Left colon (tissue), 2 donors: ENCODE results near the gene SV2C. TPM values are rescaled to one million over a fixed set of nuclear protein-coding genes. Genes with fewer than 3 reads are reported as not detected.
"Not testable (repeated sequence)": the region's sequence is repeated elsewhere in the genome, so short reads cannot be mapped to it uniquely, and the experiment has no call there.

Experiments
- ATAC-seq: fragments of 200-7000 bp; cut with Tn5 transposase; one replicate; pipeline ENCODE4 v1.9.1; 2020; ENCODE audit warnings: mild to moderate bottlenecking, moderate library complexity
- DNase-seq, 2 donors: peaks; one replicate each; pipeline ENCODE4 v3.0.0-alpha.2; 2020
- intact Hi-C, 2 donors: fragments of 100-400 bp; cut with DNase I in 1 of 2; cut with micrococcal nuclease in 1 of 2; formaldehyde crosslinking; loops; one replicate each; pipeline versions ENCODE4 v1.11.2 to v1.14.0; 2022; cut with DNase I, micrococcal nuclease
- total RNA-seq, 2 donors: library from RNA; stranded (reverse); fragmentation: NEBNext Ultra II Directional; extraction: Animal tissue kit (Norgen Biotek cat#: 25700); gene quantifications; one replicate each; pipeline ENCODE4 v1.2.1, GENCODE V29; 2021
- donor health status: DM: no; HTN: no; CAD: no.
- donor health status: DM: yes; HTN: yes; CAD: no.

SV2C gene
- total RNA-seq, 2 donors from 2014 or later = 0.24 to 0.36 TPM

GRCh38 chr5:76310208-76310607 lies 227.0 kb downstream of the SV2C start:
- intact Hi-C loops = no loop called here
- ATAC-seq (no peak), DNase-seq (no peak)

- intact Hi-C loops = no loop called here
- ATAC-seq (no peak), DNase-seq (no peak)
These were observed 229.6 kb downstream of the SV2C start for GRCh38 chr5:76312783-76313182.

- DNase-seq (no peak), ATAC-seq (no peak)
- intact Hi-C loops = no loop called here
These were observed 231.5 kb downstream of the SV2C start for GRCh38 chr5:76314643-76315042.

- intact Hi-C loops = no loop called here
- ATAC-seq (no peak), DNase-seq (no peak)
These were observed 236.5 kb downstream of the SV2C start for GRCh38 chr5:76319673-76320072.

GRCh38 chr5:76323494-76323893 lies 240.3 kb downstream of the SV2C start:
- ATAC-seq, DNase-seq, intact Hi-C loops: not testable (repeated sequence)

GRCh38 chr5:76325326-76325725 lies 242.1 kb downstream of the SV2C start:
- ATAC-seq = peak; percentile 23

GRCh38 chr5:76325876-76326491 lies 242.8 kb downstream of the SV2C start:
- peak; percentile 93 for ATAC-seq
- DNase-seq = peak; percentile 38 to 61
- intact Hi-C loops = no loop called here

More at GRCh38 chr5:76325326-76325725, 242.1 kb downstream of the SV2C start:
- no peak for DNase-seq
- intact Hi-C loops = no loop called here

- intact Hi-C loops = no loop called here
- ATAC-seq (no peak), DNase-seq (no peak)
These were observed 243.6 kb downstream of the SV2C start for GRCh38 chr5:76326577-76327302.

GRCh38 chr5:76329346-76329745 lies 246.2 kb downstream of the SV2C start:
- intact Hi-C loops = no loop called here
- no peak for ATAC-seq
- DNase-seq = no peak

GRCh38 chr5:76331126-76331525 lies 247.9 kb downstream of the SV2C start:
- intact Hi-C loops = no loop called here
- no peak for ATAC-seq
- DNase-seq = no peak

- DNase-seq = peak in 1 of 2 donors; percentile 44
- intact Hi-C loops = no loop called here
- peak; percentile 93 for ATAC-seq
These were observed 248.9 kb downstream of the SV2C start for GRCh38 chr5:76332102-76332501.

- ATAC-seq (no peak), DNase-seq (no peak)
- intact Hi-C loops = no loop called here
These were observed 249.5 kb downstream of the SV2C start for GRCh38 chr5:76332611-76333205.

GRCh38 chr5:76333571-76333970 lies 250.4 kb downstream of the SV2C start:
- ATAC-seq (no peak), DNase-seq (no peak)
- intact Hi-C loops = no loop called here

GRCh38 chr5:76334574-76334973 lies 251.4 kb downstream of the SV2C start:
- no peak for DNase-seq
- intact Hi-C loops = no loop called here
- ATAC-seq = no peak

GRCh38 chr5:76335451-76335850 lies 252.3 kb downstream of the SV2C start:
- DNase-seq, ATAC-seq, intact Hi-C loops: not testable (repeated sequence)

- DNase-seq, ATAC-seq, intact Hi-C loops: not testable (repeated sequence)
These were observed 253.1 kb downstream of the SV2C start for GRCh38 chr5:76336253-76336809.

GRCh38 chr5:76337953-76338451 lies 254.8 kb downstream of the SV2C start:
- ATAC-seq (peak; percentile 96), DNase-seq (peak; percentile 32 to 46)
- intact Hi-C loops = no loop called here

- ATAC-seq (no peak), DNase-seq (no peak)
- intact Hi-C loops = no loop called here
These were observed 256.7 kb downstream of the SV2C start for GRCh38 chr5:76339919-76340318.

GRCh38 chr5:76341651-76342334 lies 258.6 kb downstream of the SV2C start:
- intact Hi-C loops = no loop called here
- DNase-seq (no peak), ATAC-seq (no peak)
